HEK293 (cell line): ENCODE measurements around the gene SMAD7.

Source experiments
- BCL11A ChIP-seq: fragments of 450-650 bp; formaldehyde crosslinking; IDR thresholded peaks from 2 replicates; pipeline ENCODE4 v1.5.1; 2016; ENCODE audit warnings: low read depth, missing biosample characterization, missing genetic modification characterization
- GLIS1 ChIP-seq: fragments of 450-650 bp; formaldehyde crosslinking; IDR thresholded peaks from 2 replicates; pipeline ENCODE4 v1.5.1; 2016; ENCODE audit warnings: missing biosample characterization, missing genetic modification characterization
- KLF1 ChIP-seq: fragments of 450-650 bp; formaldehyde crosslinking; IDR thresholded peaks from 2 replicates; pipeline ENCODE4 v1.5.1; 2016; ENCODE audit warnings: missing biosample characterization, missing genetic modification characterization
- KLF10 ChIP-seq: fragments of 450-650 bp; IDR thresholded peaks from 2 replicates; pipeline ENCODE4 v1.5.1; 2018; ENCODE audit warnings: missing biosample characterization, mild to moderate bottlenecking, missing genetic modification characterization
- KLF16 ChIP-seq: fragments of 450-650 bp; formaldehyde crosslinking; IDR thresholded peaks from 2 replicates; pipeline ENCODE4 v1.5.1; 2017; ENCODE audit warnings: missing biosample characterization, missing genetic modification characterization
- KLF17 ChIP-seq: fragments of 450-650 bp; formaldehyde crosslinking; IDR thresholded peaks from 2 replicates; pipeline ENCODE4 v1.5.1; 2016; ENCODE audit warnings: missing biosample characterization, missing genetic modification characterization
- KLF7 ChIP-seq: fragments of 450-650 bp; formaldehyde crosslinking; IDR thresholded peaks from 2 replicates; pipeline ENCODE4 v1.5.1; 2016; ENCODE audit warnings: missing biosample characterization, missing genetic modification characterization, borderline replicate concordance
- SALL2 ChIP-seq: fragments of 450-650 bp; formaldehyde crosslinking; IDR thresholded peaks from 2 replicates; pipeline ENCODE4 v1.5.0; 2017; ENCODE audit warnings: missing biosample characterization, mild to moderate bottlenecking, missing genetic modification characterization, borderline replicate concordance
- ZBTB17 ChIP-seq: fragments of 450-650 bp; formaldehyde crosslinking; IDR thresholded peaks from 2 replicates; pipeline ENCODE4 v1.5.1; 2016; ENCODE audit warnings: missing biosample characterization, missing genetic modification characterization
- ZIC2 ChIP-seq: fragments of 450-650 bp; formaldehyde crosslinking; IDR thresholded peaks from 2 replicates; pipeline ENCODE4 v1.5.1; 2016; ENCODE audit warnings: missing biosample characterization, missing genetic modification characterization
- ZNF211 ChIP-seq: fragments of 450-650 bp; formaldehyde crosslinking; IDR thresholded peaks from 2 replicates; pipeline ENCODE4 v1.5.1; 2016; ENCODE audit warnings: low read depth, missing biosample characterization, missing genetic modification characterization
- ZNF24 ChIP-seq: fragments of 450-650 bp; formaldehyde crosslinking; IDR thresholded peaks from 2 replicates; pipeline ENCODE4 v1.5.1; 2016; ENCODE audit warnings: missing biosample characterization, missing genetic modification characterization
- ZNF324 ChIP-seq: fragments of 450-650 bp; formaldehyde crosslinking; IDR thresholded peaks from 2 replicates; pipeline ENCODE4 v1.5.1; 2016; ENCODE audit warnings: missing biosample characterization, missing genetic modification characterization
- ZNF341 ChIP-seq: fragments of 450-650 bp; formaldehyde crosslinking; IDR thresholded peaks from 2 replicates; pipeline ENCODE4; 2016; ENCODE audit warnings: low read depth, missing biosample characterization, missing genetic modification characterization
- ZNF501 ChIP-seq: fragments of 450-650 bp; formaldehyde crosslinking; IDR thresholded peaks from 2 replicates; pipeline ENCODE4 v1.5.1; 2016; ENCODE audit warnings: missing biosample characterization, missing genetic modification characterization
- ZNF548 ChIP-seq: fragments of 450-650 bp; formaldehyde crosslinking; IDR thresholded peaks from 2 replicates; pipeline ENCODE4 v1.5.1; 2016; ENCODE audit warnings: missing biosample characterization, missing genetic modification characterization
- ZNF558 ChIP-seq: fragments of 450-650 bp; formaldehyde crosslinking; IDR thresholded peaks from 2 replicates; pipeline ENCODE4 v1.5.1; 2016; ENCODE audit warnings: missing biosample characterization, missing genetic modification characterization
- ZNF600 ChIP-seq: fragments of 450-650 bp; formaldehyde crosslinking; IDR thresholded peaks from 2 replicates; pipeline ENCODE4 v1.5.1; 2016; ENCODE audit warnings: missing biosample characterization, missing genetic modification characterization
- ZNF654 ChIP-seq: fragments of 450-650 bp; formaldehyde crosslinking; IDR thresholded peaks from 2 replicates; pipeline ENCODE4 v1.5.1; 2016; ENCODE audit warnings: low read depth, missing biosample characterization, missing genetic modification characterization
- ZNF76 ChIP-seq: fragments of 450-650 bp; formaldehyde crosslinking; IDR thresholded peaks from 2 replicates; pipeline ENCODE4; 2016; ENCODE audit warnings: low read depth, missing biosample characterization, missing genetic modification characterization, borderline replicate concordance
- ZNF843 ChIP-seq: fragments of 450-650 bp; formaldehyde crosslinking; IDR thresholded peaks from 2 replicates; pipeline ENCODE4 v1.5.1; 2016; ENCODE audit warnings: missing biosample characterization, missing genetic modification characterization
- ZSCAN5A ChIP-seq: fragments of 450-650 bp; formaldehyde crosslinking; IDR thresholded peaks from 2 replicates; pipeline ENCODE4 v1.5.1; 2016; ENCODE audit warnings: missing biosample characterization, missing genetic modification characterization
- ZXDB ChIP-seq: fragments of 450-650 bp; formaldehyde crosslinking; IDR thresholded peaks from 2 replicates; pipeline ENCODE4 v1.5.1; 2016; ENCODE audit warnings: missing biosample characterization, missing genetic modification characterization
- TF ChIP-seq, protein P1 (sequence below): fragments of 450-650 bp; formaldehyde crosslinking; IDR thresholded peaks from 2 replicates; pipeline ENCODE4 v1.5.1; 2017; ENCODE audit warnings: missing biosample characterization, missing genetic modification characterization
- TF ChIP-seq, protein P2 (sequence below): fragments of 450-650 bp; formaldehyde crosslinking; IDR thresholded peaks from 2 replicates; pipeline ENCODE4 v1.5.1; 2017; ENCODE audit warnings: missing biosample characterization, missing genetic modification characterization

Gene SMAD7

GRCh38 chr18:48946329-48946835 is 4.4 kb downstream of the SMAD7 start (continued):
- TF ChIP-seq ZXDB (tag by site-specific recombination) (peak; percentile 81), ZNF24 (tag by site-specific recombination) (peak; percentile 81; the same call in 1 of the 2 replicates), KLF16 (tag by site-specific recombination) (peak; percentile 97), ZNF501 (tag by site-specific recombination) (0 out of 2 replicates have a peak, but pooled peaks have one; percentile 20), ZNF76 (tag by site-specific recombination) (peak; percentile 48; the same call in 1 of the 2 replicates), GLIS1 (tag by site-specific recombination) (0 out of 2 replicates have a peak, but pooled peaks have one; percentile 54), ZNF341 (tag by site-specific recombination) (peak; percentile 43; the same call in 1 of the 2 replicates), KLF10 (peak; percentile 87), KLF7 (0 out of 2 replicates have a peak, but pooled peaks have one; percentile 43), ZNF654 (tag by site-specific recombination) (peak; percentile 9; the same call in 1 of the 2 replicates), BCL11A (peak; percentile 54; the same call in 1 of the 2 replicates), KLF1 (tag by site-specific recombination) (peak; percentile 43), ZIC2 (tag by site-specific recombination) (0 out of 2 replicates have a peak, but pooled peaks have one; percentile 18), ZNF548 (tag by site-specific recombination) (no peak), ZNF324 (tag by site-specific recombination) (peak; percentile 92), ZSCAN5A (tag by site-specific recombination) (no peak), ZBTB17 (peak; percentile 74), ZNF600 (0 out of 2 replicates have a peak, but pooled peaks have one; percentile 14), ZNF843 (tag by site-specific recombination) (peak; percentile 93), KLF17 (tag by site-specific recombination) (peak; percentile 67; the same call in 1 of the 2 replicates), SALL2 (no peak), ZNF558 (tag by site-specific recombination) (no peak; the same call in 1 of the 2 replicates), ZNF211 (no peak)
- TF ChIP-seq, protein P1, sequence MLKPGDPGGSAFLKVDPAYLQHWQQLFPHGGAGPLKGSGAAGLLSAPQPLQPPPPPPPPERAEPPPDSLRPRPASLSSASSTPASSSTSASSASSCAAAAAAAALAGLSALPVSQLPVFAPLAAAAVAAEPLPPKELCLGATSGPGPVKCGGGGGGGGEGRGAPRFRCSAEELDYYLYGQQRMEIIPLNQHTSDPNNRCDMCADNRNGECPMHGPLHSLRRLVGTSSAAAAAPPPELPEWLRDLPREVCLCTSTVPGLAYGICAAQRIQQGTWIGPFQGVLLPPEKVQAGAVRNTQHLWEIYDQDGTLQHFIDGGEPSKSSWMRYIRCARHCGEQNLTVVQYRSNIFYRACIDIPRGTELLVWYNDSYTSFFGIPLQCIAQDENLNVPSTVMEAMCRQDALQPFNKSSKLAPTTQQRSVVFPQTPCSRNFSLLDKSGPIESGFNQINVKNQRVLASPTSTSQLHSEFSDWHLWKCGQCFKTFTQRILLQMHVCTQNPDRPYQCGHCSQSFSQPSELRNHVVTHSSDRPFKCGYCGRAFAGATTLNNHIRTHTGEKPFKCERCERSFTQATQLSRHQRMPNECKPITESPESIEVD (tag by site-specific recombination): peak; percentile 92
- TF ChIP-seq, protein P2, sequence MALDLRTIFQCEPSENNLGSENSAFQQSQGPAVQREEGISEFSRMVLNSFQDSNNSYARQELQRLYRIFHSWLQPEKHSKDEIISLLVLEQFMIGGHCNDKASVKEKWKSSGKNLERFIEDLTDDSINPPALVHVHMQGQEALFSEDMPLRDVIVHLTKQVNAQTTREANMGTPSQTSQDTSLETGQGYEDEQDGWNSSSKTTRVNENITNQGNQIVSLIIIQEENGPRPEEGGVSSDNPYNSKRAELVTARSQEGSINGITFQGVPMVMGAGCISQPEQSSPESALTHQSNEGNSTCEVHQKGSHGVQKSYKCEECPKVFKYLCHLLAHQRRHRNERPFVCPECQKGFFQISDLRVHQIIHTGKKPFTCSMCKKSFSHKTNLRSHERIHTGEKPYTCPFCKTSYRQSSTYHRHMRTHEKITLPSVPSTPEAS (tag by site-specific recombination): 0 out of 2 replicates have a peak, but pooled peaks have one; percentile 58
- TF ChIP-seq, all 188 proteins: peak for 57
